Heart right ventricle (tissue), 16 donors: ENCODE results near the gene ERBB4. TPM values are rescaled to one million over a fixed set of nuclear protein-coding genes. Genes with fewer than 3 reads are reported as not detected.
A peak's percentile ranks its signal among the peaks of the same experiment; 100 is the strongest.

Experiments
- ATAC-seq, 8 donors: fragments of 200-7000 bp; cut with Tn5 transposase; one replicate each; pipeline ENCODE4 v1.9.1; 2020; ENCODE audit warnings: mild to moderate bottlenecking in 8 of 8, moderate library complexity in 8 of 8, moderate number of reproducible peaks in 1 of 8
- DNase-seq, 2 donors: peaks; one replicate each; pipeline ENCODE4 v3.0.0-alpha.2; 2020
- H3K27ac ChIP-seq, 10 donors: fragments of 200-600 bp; sonication (generic) in 2 of 10; one replicate each; pipeline versions ENCODE4 v1.5.0 to v1.8.0; 2020 to 2022; ENCODE audit warnings: mild to moderate bottlenecking in 3 of 10
- H3K27me3 ChIP-seq, 7 donors: fragments of 200-600 bp; one replicate each; pipeline ENCODE4 v1.8.0; 2021 to 2022; ENCODE audit warnings: mild to moderate bottlenecking in 2 of 7
- H3K36me3 ChIP-seq, 9 donors: fragments of 200-600 bp; sonication (generic) in 1 of 9; one replicate each; pipeline versions ENCODE4 v1.5.0 to v1.8.0; 2020 to 2022; ENCODE audit warnings: mild to moderate bottlenecking in 2 of 9
- H3K4me1 ChIP-seq, 9 donors: fragments of 200-600 bp; sonication (generic) in 1 of 9; one replicate each; pipeline versions ENCODE4 v1.5.0 to v1.8.0; 2020 to 2022; ENCODE audit warnings: mild to moderate bottlenecking in 4 of 9
- H3K4me3 ChIP-seq, 10 donors: fragments of 200-600 bp; sonication (generic) in 2 of 10; one replicate each; pipeline versions ENCODE4 v1.5.0 to v1.8.0; 2020 to 2022; ENCODE audit warnings: mild to moderate bottlenecking in 7 of 10, moderate library complexity in 2 of 10
- H3K9me3 ChIP-seq, 11 donors: fragments of 200-600 bp in 10 of 11; sonication (generic) in 2 of 11; one replicate each; pipeline versions ENCODE4 v1.5.0 to v1.8.0; 2013 to 2022; ENCODE audit warnings: mild to moderate bottlenecking in 2 of 11, control low read depth in 1 of 11, moderate library complexity in 1 of 11
- CTCF ChIP-seq, 9 donors: fragments of 200-600 bp; sonication (generic) in 2 of 9; IDR thresholded peaks; one replicate each; pipeline versions ENCODE4 v1.5.0 to v1.8.0; 2021 to 2022; ENCODE audit warnings: antibody characterized with exemption in 9 of 9, mild to moderate bottlenecking in 5 of 9, moderate library complexity in 1 of 9
- WGBS, 2 donors: extraction: QIAGEN DNeasy Blood & Tissue Kit; methylation state at CpG; one replicate each; pipeline ENCODE4 v1.1.7; 2013; ENCODE audit warnings: inconsistent platforms in 1 of 2; 5-methylcytosine and 5-hydroxymethylcytosine counted together
- intact Hi-C, 10 donors: fragments of 100-400 bp; cut with DNase I; formaldehyde crosslinking; loops; one replicate each; pipeline versions ENCODE4 v1.11.1 to v1.14.2; 2022
- polyA plus RNA-seq, 2 donors: library from polyadenylated mRNA; stranded (reverse); fragments of 200-250 nt; gene quantifications; one replicate each; pipeline ENCODE4 v1.2.3, GENCODE V29; 2013
- total RNA-seq, 10 donors: library from RNA; stranded (reverse); fragmentation: NEBNext Ultra II Directional in 3 of 10; extraction: Animal tissue kit (Norgen Biotek cat#: 25700) in 3 of 10; gene quantifications; one replicate each; pipeline versions ENCODE4 v1.2.1 to v1.2.4, GENCODE V29; 2021 to 2023
- donor health status: Arrhythmogenic right ventricular cardiomyopathy.
- donor health status: ischemic (EF 13 %, LVEDD 7.1; RV severe dilation, severe dysfunction).
- donor health status: healthy with polysubstance abuse.
- donor health status: DM: no; HTN: yes; CAD: no.
- donor health status: DM: no; HTN: no; CAD: no.
- donor health status: ischemic (EF 25% LVEDD 6.9; RV normal size, moderate dysfunction).
- donor health status: ischemic (EF 25% LVEDD 5.7; RV mildly dilated, moderate dysfunction).
- donor health status: healthy.
- donor health status: DM: yes; HTN: yes; CAD: no.
- donor health status: Ischemic cardiomyopathy.
- donor health status: ischemic (EF 35%, LVEDD 5.7; RV mildly dilated, moderate dysfunction).
- donor health status: nonischemic (EF 11% LVEDD 7.7; RV severe dilation, severe dysfunction).
- donor health status: DM: yes; HTN: yes; CAD: no.
- donor health status: PGD.
- donor health status: ischemic (EF 29% LVEDD 5.4; RV normal size, mild dysfunction).
- donor health status: nonischemic (EF 23%, LVEDD 6.1; RV moderate dilation, normal function).

ERBB4 gene
- total and polyA plus RNA-seq, 12 donors: 1.2 to 24.6 (median 16.1) TPM

- H3K4me3 ChIP-seq: no peak overlapping the region
- ATAC-seq: no peak
- H3K27me3 ChIP-seq: no peaks in the 10 kb centered on the region
- intact Hi-C loops: loop anchor here in 1 of 10 donors (10.0 kb wide), 1 partner anchor 192 kb away; the partner anchor contains the start of gene ERBB4
- H3K27ac ChIP-seq: no peak overlapping the region
- TF ChIP-seq CTCF (IDR thresholded peaks at IDR 0.05): no peak
- no peaks in the 10 kb centered on the region for H3K36me3 ChIP-seq
- whole genome bisulfite sequencing, 2 donors: 84 to 89% methylated on average over 2 of the region's 2 CpGs
- DNase-seq: no peak
- peaks cover 0 to 7% (median 0%) of the 10 kb centered on the region in 9 donors for H3K4me1 ChIP-seq
- no peaks in the 10 kb centered on the region for H3K9me3 ChIP-seq
Observed at GRCh38 chr2:212343167-212343566, 195.4 kb downstream of the ERBB4 start.

DNA sequence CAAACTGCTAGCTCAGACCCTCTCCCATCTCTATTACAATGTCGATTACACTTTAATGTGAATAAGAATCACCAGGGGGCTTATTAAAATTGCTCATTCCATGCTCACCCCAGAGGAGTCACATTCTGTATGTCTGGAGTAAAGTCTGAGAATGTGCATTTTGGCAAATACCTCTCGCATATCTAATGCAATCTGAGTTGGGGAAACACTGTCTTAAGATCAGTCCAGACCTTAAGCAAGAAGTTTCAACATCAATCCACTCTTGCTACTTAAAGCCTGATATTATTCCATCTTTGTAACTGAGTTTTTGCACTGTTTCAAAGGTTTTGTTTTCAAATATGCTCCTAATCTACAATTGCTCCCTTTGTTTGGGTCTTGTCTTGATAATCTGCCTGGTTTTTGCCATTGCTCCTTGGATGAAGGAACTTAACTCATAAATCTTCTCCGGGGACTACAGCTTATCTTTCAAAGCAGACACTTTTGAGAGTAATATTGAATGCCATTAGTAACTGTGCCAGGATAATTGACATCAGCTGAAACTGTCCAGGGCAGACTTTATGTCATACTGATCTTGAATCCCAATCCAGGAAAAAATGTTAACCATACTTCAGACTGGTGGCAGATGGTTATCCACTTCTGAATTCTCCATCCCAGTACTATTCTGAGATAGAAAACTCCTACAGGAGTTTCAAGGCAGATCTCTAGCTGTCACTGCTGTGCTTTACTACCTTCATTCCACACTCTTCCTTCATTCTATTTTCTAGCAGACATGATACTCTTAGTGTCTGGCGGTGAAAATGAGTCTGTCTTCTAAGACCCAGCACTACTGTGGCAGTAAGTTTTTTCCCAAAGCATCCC lies 200.9 kb downstream of the ERBB4 start:
- 68 to 72% methylated on average over 4 of the region's 4 CpGs for WGBS, 2 donors
- no peak for DNase-seq
- Histone ChIP-seq H3K36me3 (no peaks in the 10 kb centered on the region), H3K27me3 (no peaks in the 10 kb centered on the region), H3K4me1 (no peaks in the 10 kb centered on the region), H3K27ac (no peak overlapping the region), H3K9me3 (no peaks in the 10 kb centered on the region), H3K4me3 (no peak overlapping the region)
- no peak for TF ChIP-seq CTCF (IDR thresholded peaks at IDR 0.05)
- intact Hi-C loops: no loop called here
- no peak for ATAC-seq

- WGBS, 2 donors: 49 to 62% methylated on average over 2 of the region's 2 CpGs
- TF ChIP-seq CTCF (IDR thresholded peaks at IDR 0.05): no peak
- Histone ChIP-seq H3K4me3 (no peak overlapping the region), H3K4me1 (no peaks in the 10 kb centered on the region), H3K36me3 (no peaks in the 10 kb centered on the region), H3K27me3 (no peaks in the 10 kb centered on the region), H3K27ac (no peak overlapping the region), H3K9me3 (no peaks in the 10 kb centered on the region)
- ATAC-seq: no peak
- no peak for DNase-seq
- intact Hi-C loops: no loop called here
Observed at GRCh38 chr2:212337036-212337435, 201.6 kb downstream of the ERBB4 start.

DNA sequence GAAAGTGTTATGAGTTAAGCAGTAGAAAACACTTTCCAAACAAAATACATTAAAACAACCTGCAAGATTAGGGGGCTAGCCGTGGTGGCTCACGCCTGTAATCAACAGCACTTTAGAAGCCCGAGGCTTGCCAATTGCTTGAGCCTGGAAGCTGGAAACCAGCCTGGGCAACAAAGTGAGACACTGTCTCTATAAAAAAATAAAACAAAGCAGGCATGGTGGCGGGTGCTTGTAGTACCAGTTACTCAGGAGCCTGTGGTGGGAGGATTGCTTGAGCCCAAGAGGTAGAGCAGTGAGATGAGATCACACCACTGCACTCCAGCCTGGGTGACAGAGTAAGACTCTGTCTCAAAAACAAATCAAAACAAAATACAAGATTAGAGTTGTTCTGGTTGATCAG lies 208.3 kb downstream of the ERBB4 start:
- 45 to 58% methylated on average over 4 of the region's 4 CpGs for WGBS, 2 donors
- intact Hi-C loops: no loop called here
- DNase-seq: peak; percentile 8 to 13
- H3K27ac ChIP-seq: no peak overlapping the region
- H3K27me3 ChIP-seq: no peaks in the 10 kb centered on the region
- no peaks in the 10 kb centered on the region for H3K36me3 ChIP-seq
- H3K4me3 ChIP-seq: no peak overlapping the region
- peaks cover 0 to 12% (median 0%) of the 10 kb centered on the region in 9 donors for H3K4me1 ChIP-seq
- no peak for TF ChIP-seq CTCF (IDR thresholded peaks at IDR 0.05)
- H3K9me3 ChIP-seq: no peaks in the 10 kb centered on the region
- peak in 5 of 8 donors; percentile 47 to 90 (median 76) for ATAC-seq
